SK-N-MC (cell line): ENCODE measurements around the gene IFT57.

ENCODE experiments used
- EZH2 ChIP-seq: fragments of 200-600 bp; sonication (generic); IDR thresholded peaks from one replicate; pipeline ENCODE4 v1.6.1; 2017; ENCODE audit warnings: antibody characterized with exemption
- POLR2AphosphoS5 ChIP-seq: IDR thresholded peaks from 2 replicates; pipeline ENCODE4 v1.6.1; 2012; ENCODE audit warnings: mild to moderate bottlenecking, low read depth, low read length, borderline replicate concordance

DNA sequence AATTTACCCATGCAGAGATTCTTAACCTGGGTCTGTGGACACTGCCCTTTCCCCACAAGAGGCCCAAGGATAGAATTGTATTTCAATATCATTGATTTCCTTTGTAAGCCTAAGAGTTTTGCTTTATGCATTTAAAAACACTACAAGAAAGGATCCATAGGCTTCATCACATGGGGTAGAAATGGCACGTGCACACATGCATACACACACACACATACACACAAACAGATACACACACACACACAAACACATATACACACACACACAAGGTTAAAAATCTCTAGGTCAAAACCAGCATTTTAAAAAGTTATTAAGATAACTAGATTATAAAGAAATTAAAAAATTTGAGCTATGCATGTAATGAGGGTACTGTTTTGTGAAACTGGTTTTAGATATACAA, 95.9 kb downstream of the IFT57 start:
- TF ChIP-seq POLR2AphosphoS5, result no peak
- no peak for TF ChIP-seq EZH2
